H54 (cell line): ENCODE data around the gene LMF1.

Experiments used
- DNase-seq: peaks from one replicate; pipeline ENCODE4 v3.0.0; 2011; ENCODE audit warnings: low spot score, mixed read lengths; ENCODE audit not compliant: insufficient read length
- FAIRE-seq: peaks from 3 replicates; lab custom pipeline; 2011; peaks lifted over from hg19 to GRCh38; lab: Jason Lieb, UNC
- POLR2A ChIP-seq: IDR thresholded peaks from 2 replicates; pipeline ENCODE4 v1.6.1; 2011; ENCODE audit warnings: low read depth, mild to moderate bottlenecking, low read length

Gene LMF1

GRCh38 chr16:912322-912683, 58.5 kb downstream of the LMF1 start:
- FAIRE-seq: no peak
- no peak for TF ChIP-seq POLR2A

GRCh38 chr16:911604-912321, 59.0 kb downstream of the LMF1 start:
- FAIRE-seq: no peak
- no peak for DNase-seq
- no peak for TF ChIP-seq POLR2A

More at GRCh38 chr16:912322-912683, 58.5 kb downstream of the LMF1 start:
- no peak for DNase-seq

GRCh38 chr16:911101-911500, 59.7 kb downstream of the LMF1 start:
- no peak for DNase-seq
- no peak for FAIRE-seq
- TF ChIP-seq POLR2A: no peak

GRCh38 chr16:910181-910580, 60.6 kb downstream of the LMF1 start:
- no peak for TF ChIP-seq POLR2A
- FAIRE-seq (no peak), DNase-seq (no peak)

GRCh38 chr16:909281-910000, 61.3 kb downstream of the LMF1 start:
- DNase-seq: no peak
- FAIRE-seq: no peak

GRCh38 chr16:908526-909155, 62.1 kb downstream of the LMF1 start:
- DNase-seq: no peak
- FAIRE-seq: no peak
- no peak for TF ChIP-seq POLR2A

More at GRCh38 chr16:909281-910000, 61.3 kb downstream of the LMF1 start:
- TF ChIP-seq POLR2A: no peak

GRCh38 chr16:907842-908241, 62.9 kb downstream of the LMF1 start:
- FAIRE-seq: no peak
- no peak for TF ChIP-seq POLR2A
- no peak for DNase-seq

- FAIRE-seq (no peak), DNase-seq (no peak)
- no peak for TF ChIP-seq POLR2A
These were observed 63.4 kb downstream of the LMF1 start for GRCh38 chr16:907361-907760.

- TF ChIP-seq POLR2A: no peak
- FAIRE-seq: no peak
- no peak for DNase-seq
These were observed 64.5 kb downstream of the LMF1 start for GRCh38 chr16:906296-906695.

GRCh38 chr16:901715-902601, 68.8 kb downstream of the LMF1 start:
- FAIRE-seq (no peak), DNase-seq (no peak)
- no peak for TF ChIP-seq POLR2A

GRCh38 chr16:901149-901548, 69.6 kb downstream of the LMF1 start:
- no peak for TF ChIP-seq POLR2A
- FAIRE-seq (no peak), DNase-seq (no peak)

- no peak for TF ChIP-seq POLR2A
- DNase-seq: no peak
- no peak for FAIRE-seq
These were observed 70.6 kb downstream of the LMF1 start for GRCh38 chr16:900211-900610.

GRCh38 chr16:899683-900060, 71.1 kb downstream of the LMF1 start:
- TF ChIP-seq POLR2A: no peak
- FAIRE-seq (no peak), DNase-seq (no peak)
